ENCODE data around the gene METTL23. TPM values are rescaled to one million over a fixed set of nuclear protein-coding genes. Genes with fewer than 3 reads are reported as not detected.

METTL23 gene
- polyA plus RNA-seq, 1 donor from 2014 or later: 59.8 TPM

DNA sequence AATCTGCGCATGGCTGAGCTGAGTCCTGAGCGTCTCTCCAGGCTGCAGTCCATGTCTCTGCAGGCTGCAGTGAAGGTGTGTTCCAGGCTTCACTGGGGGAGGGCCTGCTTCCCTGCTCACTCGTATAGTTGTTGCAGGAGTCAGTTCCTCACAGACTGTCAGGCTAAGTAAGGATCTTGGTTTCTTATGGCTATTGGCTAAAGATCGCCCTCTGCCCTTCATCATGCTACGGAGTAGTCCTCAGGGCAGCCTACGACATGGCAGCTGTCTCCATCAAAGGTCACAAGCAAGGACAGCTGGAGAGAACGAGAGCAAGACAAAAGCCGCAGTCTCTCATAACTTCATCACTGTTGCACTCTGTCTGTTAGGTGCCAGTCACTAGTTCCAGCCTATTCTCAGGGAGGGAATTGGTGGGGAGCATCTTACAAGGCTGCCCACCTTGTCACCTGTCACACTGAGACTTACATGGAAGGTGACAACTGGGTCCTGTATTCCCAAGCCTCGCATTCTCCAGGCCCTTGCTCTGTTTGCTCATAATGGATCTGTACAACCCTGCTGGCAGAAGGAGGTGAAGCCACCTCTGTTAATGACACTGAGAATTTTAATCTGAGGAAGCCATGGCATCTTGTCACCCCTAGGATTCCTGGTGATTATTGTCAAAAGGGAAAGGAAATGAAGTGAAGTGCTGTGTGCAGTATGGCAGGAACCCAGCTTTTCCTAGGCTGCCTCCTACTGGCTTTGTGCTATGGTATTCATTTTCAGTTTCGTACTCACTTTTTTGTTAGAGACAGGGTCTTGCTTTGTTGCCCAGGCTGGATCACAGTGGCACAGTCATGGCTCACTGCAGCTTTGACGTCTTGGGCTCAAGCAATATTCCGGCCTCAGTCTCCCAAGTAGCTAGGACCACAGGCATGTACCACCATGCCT is 54.7 kb downstream of the METTL23 start:
- H3K9ac ChIP-seq (ENCODE audit: low read length): no peak overlapping the region
- H4K20me1 ChIP-seq (ENCODE audit: insufficient read depth): no peaks in the 10 kb centered on the region
- no peaks in the 10 kb centered on the region for H3K79me2 ChIP-seq (replicated peaks; ENCODE audit: insufficient read depth, low read length)
- no peak for TF ChIP-seq MXI1 (conservative IDR thresholded peaks at IDR 0.05; ENCODE audit: poor library complexity, severe bottlenecking)
- TF ChIP-seq, protein P1, sequence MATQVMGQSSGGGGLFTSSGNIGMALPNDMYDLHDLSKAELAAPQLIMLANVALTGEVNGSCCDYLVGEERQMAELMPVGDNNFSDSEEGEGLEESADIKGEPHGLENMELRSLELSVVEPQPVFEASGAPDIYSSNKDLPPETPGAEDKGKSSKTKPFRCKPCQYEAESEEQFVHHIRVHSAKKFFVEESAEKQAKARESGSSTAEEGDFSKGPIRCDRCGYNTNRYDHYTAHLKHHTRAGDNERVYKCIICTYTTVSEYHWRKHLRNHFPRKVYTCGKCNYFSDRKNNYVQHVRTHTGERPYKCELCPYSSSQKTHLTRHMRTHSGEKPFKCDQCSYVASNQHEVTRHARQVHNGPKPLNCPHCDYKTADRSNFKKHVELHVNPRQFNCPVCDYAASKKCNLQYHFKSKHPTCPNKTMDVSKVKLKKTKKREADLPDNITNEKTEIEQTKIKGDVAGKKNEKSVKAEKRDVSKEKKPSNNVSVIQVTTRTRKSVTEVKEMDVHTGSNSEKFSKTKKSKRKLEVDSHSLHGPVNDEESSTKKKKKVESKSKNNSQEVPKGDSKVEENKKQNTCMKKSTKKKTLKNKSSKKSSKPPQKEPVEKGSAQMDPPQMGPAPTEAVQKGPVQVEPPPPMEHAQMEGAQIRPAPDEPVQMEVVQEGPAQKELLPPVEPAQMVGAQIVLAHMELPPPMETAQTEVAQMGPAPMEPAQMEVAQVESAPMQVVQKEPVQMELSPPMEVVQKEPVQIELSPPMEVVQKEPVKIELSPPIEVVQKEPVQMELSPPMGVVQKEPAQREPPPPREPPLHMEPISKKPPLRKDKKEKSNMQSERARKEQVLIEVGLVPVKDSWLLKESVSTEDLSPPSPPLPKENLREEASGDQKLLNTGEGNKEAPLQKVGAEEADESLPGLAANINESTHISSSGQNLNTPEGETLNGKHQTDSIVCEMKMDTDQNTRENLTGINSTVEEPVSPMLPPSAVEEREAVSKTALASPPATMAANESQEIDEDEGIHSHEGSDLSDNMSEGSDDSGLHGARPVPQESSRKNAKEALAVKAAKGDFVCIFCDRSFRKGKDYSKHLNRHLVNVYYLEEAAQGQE (IDR thresholded peaks at IDR 0.05; ENCODE audit: borderline replicate concordance): no peak
- no peak for TF ChIP-seq EZH2 (IDR thresholded peaks at IDR 0.05; ENCODE audit: borderline replicate concordance, insufficient read depth, low read length, poor library complexity, severe bottlenecking)
- no peak for TF ChIP-seq CTCF (IDR thresholded peaks at IDR 0.05; ENCODE audit: poor library complexity, severe bottlenecking)
- TF ChIP-seq POLR2AphosphoS5 (IDR thresholded peaks at IDR 0.05): no peak
- TF ChIP-seq SMC3 (conservative IDR thresholded peaks at IDR 0.05; ENCODE audit: poor library complexity): no peak
- no peak for TF ChIP-seq TAF1 (IDR thresholded peaks at IDR 0.05; ENCODE audit: low read depth)
- TF ChIP-seq RAD21 (conservative IDR thresholded peaks at IDR 0.05): no peak
- no peak for TF ChIP-seq EP300 (conservative IDR thresholded peaks at IDR 0.05; ENCODE audit: poor library complexity, severe bottlenecking)
- H3K27me3 ChIP-seq (ENCODE audit: insufficient read depth, low read depth, low read length): no peaks in the 10 kb centered on the region
- no peaks in the 10 kb centered on the region for H3K36me3 ChIP-seq (ENCODE audit: insufficient read depth, low read length)
- no peak overlapping the region for H3K27ac ChIP-seq (ENCODE audit: low read length)
- H3K4me3 ChIP-seq (ENCODE audit: low read length): no peak overlapping the region
- no peaks in the 10 kb centered on the region for H3F3A ChIP-seq (ENCODE audit: insufficient read depth, low read length, poor library complexity, severe bottlenecking)
- H2AFZ ChIP-seq (ENCODE audit: low read depth, low read length): no peak overlapping the region
- no peak overlapping the region for H3K4me2 ChIP-seq (ENCODE audit: low read length)
- H3K9me3 ChIP-seq (ENCODE audit: low read length): no peaks in the 10 kb centered on the region
- no peaks in the 10 kb centered on the region for H3K9me2 ChIP-seq (ENCODE audit: insufficient read depth, low read length)

DNA sequence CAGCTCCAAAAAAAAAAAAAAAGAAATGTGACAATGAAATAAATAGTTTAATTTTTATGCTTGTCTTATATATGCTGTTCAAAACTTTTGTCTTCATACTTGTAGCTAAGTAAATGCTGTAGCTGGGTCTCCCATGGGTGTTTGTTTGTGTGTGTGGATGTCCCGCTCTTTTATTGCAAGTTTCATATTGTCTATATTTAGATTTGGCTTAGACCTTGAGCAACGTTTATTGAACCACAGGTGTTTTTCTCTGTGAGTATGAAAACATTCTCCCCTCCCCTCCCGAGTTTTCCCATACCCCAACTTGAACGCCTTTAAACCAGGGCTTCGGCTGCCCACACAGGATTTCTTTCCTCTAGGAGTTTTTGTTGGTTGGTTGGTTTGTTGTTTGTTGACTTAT is 56.5 kb downstream of the METTL23 start:
- H3K4me3 ChIP-seq (ENCODE audit: low read length): no peak overlapping the region

More for the DNA sequence above, 56.5 kb downstream of the METTL23 start:
- H4K20me1 ChIP-seq (ENCODE audit: insufficient read depth): no peaks in the 10 kb centered on the region
- no peak overlapping the region for H3K4me2 ChIP-seq (ENCODE audit: low read length)
- H2AFZ ChIP-seq (ENCODE audit: low read depth, low read length): no peak overlapping the region
- H3K27ac ChIP-seq (ENCODE audit: low read length): no peak overlapping the region
- H3K9ac ChIP-seq (ENCODE audit: low read length): no peak overlapping the region
- no peaks in the 10 kb centered on the region for H3K27me3 ChIP-seq (ENCODE audit: insufficient read depth, low read depth, low read length)
- no peaks in the 10 kb centered on the region for H3F3A ChIP-seq (ENCODE audit: insufficient read depth, low read length, poor library complexity, severe bottlenecking)
- no peaks in the 10 kb centered on the region for H3K9me2 ChIP-seq (ENCODE audit: insufficient read depth, low read length)
- H3K9me3 ChIP-seq (ENCODE audit: low read length): no peaks in the 10 kb centered on the region
- no peaks in the 10 kb centered on the region for H3K79me2 ChIP-seq (replicated peaks; ENCODE audit: insufficient read depth, low read length)
- no peaks in the 10 kb centered on the region for H3K36me3 ChIP-seq (ENCODE audit: insufficient read depth, low read length)
- no peak for TF ChIP-seq TAF1 (IDR thresholded peaks at IDR 0.05; ENCODE audit: low read depth)
- TF ChIP-seq POLR2AphosphoS5 (IDR thresholded peaks at IDR 0.05): no peak
- TF ChIP-seq EZH2 (IDR thresholded peaks at IDR 0.05; ENCODE audit: borderline replicate concordance, insufficient read depth, low read length, poor library complexity, severe bottlenecking): no peak

Small RNA genes within 50 kb of the gene (small RNA-seq; reads per million reads assigned to genes)
- 0 reads per million in 3 experiments for gene AC005837.3
- gene RF02271: 0 reads per million in 3 experiments
- 0 reads per million in 3 experiments for gene RNU6-97P
- 0 to 0.59 (median 0.03) reads per million in 3 experiments for gene RNY4P36

Other genes starting within 250 kb of the METTL23 start
- gene RHBDF2, start 225.4 kb upstream of the METTL23 start, polyA plus RNA-seq: not detected in 2 replicates
- 9.6 and 12.9 TPM in 2 replicates for gene CYGB, start 189.1 kb upstream of the METTL23 start, polyA plus RNA-seq
- gene PRCD, start 186.8 kb upstream of the METTL23 start, polyA plus RNA-seq: 13.2 and 22.5 TPM in 2 replicates
- not detected in 2 replicates for gene ST6GALNAC2, start 141.0 kb upstream of the METTL23 start, polyA plus RNA-seq
- gene ST6GALNAC1, start 83.1 kb upstream of the METTL23 start, polyA plus RNA-seq: not detected in 2 replicates
- 137 and 143 TPM in 2 replicates for gene MXRA7, start 15.9 kb upstream of the METTL23 start, polyA plus RNA-seq
- gene JMJD6, start 233 bp upstream of the METTL23 start, polyA plus RNA-seq: 21.7 and 37.6 TPM in 2 replicates
- 350 and 355 TPM in 2 replicates for gene SRSF2, start 10.5 kb downstream of the METTL23 start, polyA plus RNA-seq
- 36.1 and 43.1 TPM in 2 replicates for gene MFSD11, start 11.3 kb downstream of the METTL23 start, polyA plus RNA-seq
- gene MGAT5B, start 141.6 kb downstream of the METTL23 start, polyA plus RNA-seq: 8.8 and 17.6 TPM in 2 replicates